T-helper 22 cell (primary cell): ENCODE data around the gene CHN2.

ENCODE experiments used
- DNase-seq: peaks from one replicate; pipeline ENCODE4 v3.0.0-alpha.2; 2020; ENCODE audit warnings: low read depth

The CHN2 gene

GRCh38 chr7:29228289-29229011 is 33.9 kb downstream of the CHN2 start:
- no peak for DNase-seq

GRCh38 chr7:29229066-29229465 is 34.5 kb downstream of the CHN2 start:
- no peak for DNase-seq

- no peak for DNase-seq
These were observed 35.4 kb downstream of the CHN2 start for GRCh38 chr7:29229946-29230345.

GRCh38 chr7:29230871-29231345 is 36.3 kb downstream of the CHN2 start:
- no peak for DNase-seq

GRCh38 chr7:29231671-29232232 is 37.2 kb downstream of the CHN2 start:
- DNase-seq = no peak

- DNase-seq = no peak
These were observed 39.9 kb downstream of the CHN2 start for GRCh38 chr7:29234438-29234837.

- DNase-seq = no peak
These were observed 41.6 kb downstream of the CHN2 start for GRCh38 chr7:29236071-29236580.

- no peak for DNase-seq
These were observed 42.1 kb downstream of the CHN2 start for GRCh38 chr7:29236649-29237048.

GRCh38 chr7:29237489-29237888 is 42.9 kb downstream of the CHN2 start:
- DNase-seq = no peak

- DNase-seq = no peak
These were observed 45.1 kb downstream of the CHN2 start for GRCh38 chr7:29239638-29240037.

- DNase-seq = no peak
These were observed 47.7 kb downstream of the CHN2 start for GRCh38 chr7:29242265-29242664.

GRCh38 chr7:29243910-29244655 is 49.5 kb downstream of the CHN2 start:
- peak; percentile 9 for DNase-seq

GRCh38 chr7:29247224-29247962 is 52.8 kb downstream of the CHN2 start:
- no peak for DNase-seq

GRCh38 chr7:29247963-29248236 is 53.3 kb downstream of the CHN2 start:
- no peak for DNase-seq

- no peak for DNase-seq
These were observed 54.3 kb downstream of the CHN2 start for GRCh38 chr7:29248713-29249382.

GRCh38 chr7:29249383-29249750 is 54.8 kb downstream of the CHN2 start:
- DNase-seq = no peak

GRCh38 chr7:29249860-29250259 is 55.3 kb downstream of the CHN2 start:
- no peak for DNase-seq

- DNase-seq = no peak
These were observed 58.6 kb downstream of the CHN2 start for GRCh38 chr7:29253225-29253624.

GRCh38 chr7:29254591-29254990 is 60.0 kb downstream of the CHN2 start:
- DNase-seq = no peak

- DNase-seq = no peak
These were observed 60.8 kb downstream of the CHN2 start for GRCh38 chr7:29255199-29255878.

GRCh38 chr7:29255906-29256692 is 61.5 kb downstream of the CHN2 start:
- DNase-seq = no peak
